ENCODE data around the gene JADE1. TPM values are rescaled to one million over a fixed set of nuclear protein-coding genes. Genes with fewer than 3 reads are reported as not detected.

JADE1 gene
- total RNA-seq, 1 experiment from 2014 or later, result 192 TPM

DNA sequence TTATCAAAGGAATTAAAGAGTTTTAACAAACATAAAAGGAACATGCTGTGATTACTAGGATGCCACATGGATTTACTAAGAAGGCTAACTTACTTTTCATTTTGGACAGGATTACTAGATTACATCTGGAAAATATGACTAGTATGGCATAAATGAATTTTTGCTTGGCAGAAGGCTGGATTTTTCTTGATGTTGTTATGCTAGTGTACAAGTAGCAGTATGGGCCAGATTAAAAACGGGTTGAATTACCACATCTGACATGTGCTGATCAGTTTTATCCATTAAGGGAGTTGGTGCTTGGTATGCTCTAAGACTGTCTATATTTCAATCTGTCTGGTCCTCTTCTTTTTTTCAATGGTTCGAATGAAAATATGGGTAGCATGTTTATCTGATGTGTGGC, 70.5 kb downstream of the JADE1 start:
- no peaks in the 10 kb centered on the region for H3K79me2 ChIP-seq (ENCODE audit: insufficient read depth, low read length)
- TF ChIP-seq, protein P1, sequence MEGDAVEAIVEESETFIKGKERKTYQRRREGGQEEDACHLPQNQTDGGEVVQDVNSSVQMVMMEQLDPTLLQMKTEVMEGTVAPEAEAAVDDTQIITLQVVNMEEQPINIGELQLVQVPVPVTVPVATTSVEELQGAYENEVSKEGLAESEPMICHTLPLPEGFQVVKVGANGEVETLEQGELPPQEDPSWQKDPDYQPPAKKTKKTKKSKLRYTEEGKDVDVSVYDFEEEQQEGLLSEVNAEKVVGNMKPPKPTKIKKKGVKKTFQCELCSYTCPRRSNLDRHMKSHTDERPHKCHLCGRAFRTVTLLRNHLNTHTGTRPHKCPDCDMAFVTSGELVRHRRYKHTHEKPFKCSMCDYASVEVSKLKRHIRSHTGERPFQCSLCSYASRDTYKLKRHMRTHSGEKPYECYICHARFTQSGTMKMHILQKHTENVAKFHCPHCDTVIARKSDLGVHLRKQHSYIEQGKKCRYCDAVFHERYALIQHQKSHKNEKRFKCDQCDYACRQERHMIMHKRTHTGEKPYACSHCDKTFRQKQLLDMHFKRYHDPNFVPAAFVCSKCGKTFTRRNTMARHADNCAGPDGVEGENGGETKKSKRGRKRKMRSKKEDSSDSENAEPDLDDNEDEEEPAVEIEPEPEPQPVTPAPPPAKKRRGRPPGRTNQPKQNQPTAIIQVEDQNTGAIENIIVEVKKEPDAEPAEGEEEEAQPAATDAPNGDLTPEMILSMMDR (conservative IDR thresholded peaks at IDR 0.05), result no peak
- Mint-ChIP-seq H3K4me1 (peaks cover 0 to 16% of the 10 kb centered on the region in 2 experiments; a peak in 2 of 4 replicates), H3K27ac (no peak overlapping the region), H3K4me3 (no peak overlapping the region), H3K36me3 (ENCODE audit: insufficient read depth in 1 of 3, low read depth in 3 of 3) (peaks cover 0 to 3% (median 0%) of the 10 kb centered on the region in 3 experiments; a peak in 2 of 7 replicates), H3K27me3 (ENCODE audit: low read depth) (no peaks in the 10 kb centered on the region), H3K9me3 (no peaks in the 10 kb centered on the region)
- DNase-seq, result no peak
- H3K23me2 ChIP-seq (ENCODE audit: insufficient read length, low read depth, low read length, poor library complexity, severe bottlenecking), result no peaks in the 10 kb centered on the region
- no peak overlapping the region for H2BK120ac ChIP-seq (ENCODE audit: low read depth, low read length, poor library complexity, severe bottlenecking)
- no peak overlapping the region for H3K56ac ChIP-seq (ENCODE audit: insufficient read length, low read depth, low read length)
- H3K27me3 ChIP-seq (ENCODE audit: insufficient read depth, low read length), result no peaks in the 10 kb centered on the region
- H3K14ac ChIP-seq (ENCODE audit: insufficient read depth, low read length), result no peak overlapping the region
- H2AK5ac ChIP-seq (ENCODE audit: insufficient read length, low read length), result no peak overlapping the region
- no peak overlapping the region for H3K23ac ChIP-seq (ENCODE audit: insufficient read length, low read depth, low read length)
- no peak overlapping the region for H4K8ac ChIP-seq (replicated peaks; ENCODE audit: insufficient read length, low read depth, low read length)
- H3K79me1 ChIP-seq (ENCODE audit: insufficient read depth, low read depth, low read length, poor library complexity, severe bottlenecking), result no peaks in the 10 kb centered on the region
- H3K18ac ChIP-seq (ENCODE audit: insufficient read length, low read depth, low read length), result no peak overlapping the region
- no peak overlapping the region for H2BK20ac ChIP-seq (ENCODE audit: low read depth, low read length, poor library complexity, severe bottlenecking)
- H2BK5ac ChIP-seq (ENCODE audit: insufficient read length, low read length), result no peak overlapping the region
- H3K4ac ChIP-seq (ENCODE audit: low read depth, low read length), result no peak overlapping the region
- no peak overlapping the region for H2BK12ac ChIP-seq (ENCODE audit: insufficient read length, low read depth, low read length)
- H3K4me1 ChIP-seq (ENCODE audit: insufficient read depth, low read length), result no peaks in the 10 kb centered on the region
- no peak overlapping the region for H2AFZ ChIP-seq (ENCODE audit: low read length)
- no peak overlapping the region for H3K4me2 ChIP-seq (ENCODE audit: insufficient read depth, insufficient read length, low read length)
- H4K5ac ChIP-seq (ENCODE audit: insufficient read length, low read depth, low read length), result no peak overlapping the region
- no peak overlapping the region for H2BK15ac ChIP-seq (ENCODE audit: low read depth, low read length)
- H3T11ph ChIP-seq (ENCODE audit: low read length), result no peak overlapping the region
- H3K9ac ChIP-seq (ENCODE audit: extremely low read depth, insufficient read length, low read length), result no peak overlapping the region
- H3K27ac ChIP-seq (ENCODE audit: insufficient read length, low read depth, low read length), result no peak overlapping the region
- H3K9me3 ChIP-seq (ENCODE audit: control insufficient read depth, low read depth, low read length), result no peaks in the 10 kb centered on the region
- H4K91ac ChIP-seq (ENCODE audit: insufficient read length, low read depth, low read length), result no peak overlapping the region
- H4K20me1 ChIP-seq (ENCODE audit: control insufficient read depth, insufficient read depth, insufficient read length), result no peaks in the 10 kb centered on the region
- WGBS (ENCODE audit: extremely low coverage, insufficient read length, low lambda C conversion rate), result no CpG with 5 or more reads among the region's 2 CpGs

Data from H9 (cell line).